HG03060 (cell line): ENCODE results near the gene AGXT2.

Source experiments
- ATAC-seq: cut with Tn5 transposase; IDR thresholded peaks from one replicate; pipeline ENCODE4 v1.9.1; 2021; ENCODE audit warnings: low read depth, moderate number of reproducible peaks; ENCODE audit not compliant: unreplicated experiment

The AGXT2 gene

DNA sequence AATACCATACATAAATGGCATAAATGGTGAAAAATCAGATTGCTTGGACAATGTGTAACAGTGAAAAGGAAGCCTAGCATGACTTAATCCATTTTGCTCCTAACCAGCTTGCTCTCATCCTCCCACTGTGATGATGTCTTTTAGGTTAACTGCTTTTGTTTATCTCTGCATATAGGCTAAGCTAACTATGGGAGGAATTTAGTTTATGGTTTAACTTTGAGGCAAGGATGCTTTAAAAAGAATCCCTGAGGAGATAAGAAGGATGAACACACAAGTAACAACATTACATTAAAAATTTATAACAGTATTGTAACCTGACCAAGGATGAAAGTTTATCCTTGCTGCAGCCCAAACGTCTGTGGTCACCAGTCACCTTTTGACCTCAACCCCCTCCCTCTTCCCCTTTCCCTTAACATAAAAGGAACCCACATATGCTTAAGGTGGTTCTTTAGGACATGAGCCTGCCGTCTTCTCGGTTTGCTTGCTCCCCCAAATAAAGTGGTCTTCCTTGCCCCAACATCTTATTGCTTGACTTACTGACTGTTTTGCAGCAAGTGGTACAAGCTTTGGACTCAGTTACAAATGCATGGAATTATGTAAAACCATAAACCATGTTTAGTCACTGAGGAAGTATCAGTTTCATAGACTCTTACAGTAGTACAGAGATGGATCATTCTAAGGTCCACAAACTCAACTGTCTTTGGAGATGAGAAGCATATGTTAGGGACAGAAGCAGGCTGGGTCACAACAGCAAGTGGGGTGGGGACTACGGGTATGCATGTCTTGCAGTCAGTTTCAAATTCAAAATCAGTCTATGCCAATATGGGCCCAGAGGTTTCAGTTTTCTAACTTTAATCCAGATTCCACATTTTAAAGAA, 31.3 kb downstream of the AGXT2 start:
- no peak for ATAC-seq

DNA sequence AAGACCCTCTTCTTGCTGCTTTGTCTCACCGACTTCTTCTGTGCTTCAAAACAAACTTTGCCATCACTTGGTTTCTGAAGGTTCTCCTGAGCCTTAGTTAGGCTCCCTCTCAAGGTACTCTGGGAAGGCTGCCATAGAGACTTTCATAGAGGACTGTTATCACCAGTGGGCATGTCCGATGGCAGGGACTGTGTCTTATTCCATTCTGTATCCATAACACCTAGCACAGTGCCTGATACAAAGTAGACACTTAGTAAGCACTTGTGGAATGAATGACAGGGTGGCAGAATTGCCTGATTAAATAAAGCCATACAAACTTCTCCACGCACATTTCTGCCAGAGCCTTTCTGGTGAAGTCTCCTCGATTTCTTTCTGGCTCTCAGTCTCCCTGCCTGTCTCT, 32.7 kb downstream of the AGXT2 start:
- no peak for ATAC-seq

DNA sequence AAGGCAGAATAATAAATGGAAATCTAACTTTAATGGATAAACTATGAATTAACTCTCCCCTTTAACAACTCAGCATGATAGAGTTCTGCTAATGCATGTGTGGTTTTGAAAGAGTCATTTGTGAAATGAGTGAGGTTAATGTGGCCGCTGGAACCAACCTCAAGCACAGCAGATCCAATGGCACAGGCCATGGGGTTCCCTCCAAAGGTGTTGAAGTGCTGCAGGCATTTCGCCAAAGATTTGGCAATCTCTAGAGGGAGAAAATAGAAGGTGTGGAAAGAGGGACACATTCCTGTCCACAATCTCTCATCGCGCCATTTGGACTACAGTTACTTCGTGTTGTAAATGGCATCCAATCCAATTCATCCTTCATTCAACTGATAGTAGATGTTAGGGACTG, 35.0 kb downstream of the AGXT2 start:
- ATAC-seq = no peak

DNA sequence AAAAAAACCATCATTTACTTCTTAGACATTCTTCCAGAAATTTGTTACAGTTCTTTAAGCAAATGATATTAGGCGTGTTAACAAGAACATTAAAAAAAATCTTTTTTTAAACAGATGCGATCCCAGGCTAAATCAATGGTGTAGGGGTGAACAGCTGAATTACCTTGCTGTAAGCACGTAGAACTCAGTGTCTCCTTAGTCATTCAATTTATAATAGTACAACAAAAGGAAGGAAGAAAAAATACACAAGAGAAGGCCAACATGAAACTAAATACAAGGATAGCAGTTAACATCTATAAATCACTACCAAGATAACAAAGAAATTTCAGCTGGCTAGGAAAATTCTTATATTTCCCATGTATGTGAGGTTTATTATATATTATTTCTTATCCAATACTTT, 35.4 kb downstream of the AGXT2 start:
- no peak for ATAC-seq

DNA sequence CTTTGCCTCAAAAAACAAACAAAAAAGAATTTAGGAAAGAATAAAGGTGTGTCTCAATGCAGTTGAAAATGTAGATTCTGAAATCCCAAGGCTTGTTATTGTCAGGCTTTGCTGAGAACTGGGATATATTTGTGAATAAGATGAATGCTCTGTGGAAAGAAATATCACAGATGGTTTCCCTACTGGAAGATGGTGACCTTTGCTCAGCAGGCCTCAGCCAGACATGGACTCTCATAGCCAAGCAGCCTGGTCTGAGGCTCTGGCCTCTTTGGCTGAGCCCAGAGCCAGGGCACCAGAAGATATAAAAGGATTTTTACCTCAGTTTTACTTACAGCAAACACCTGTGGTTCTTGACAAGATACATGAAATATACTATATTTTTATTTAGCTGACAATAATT, 37.1 kb downstream of the AGXT2 start:
- no peak for ATAC-seq

DNA sequence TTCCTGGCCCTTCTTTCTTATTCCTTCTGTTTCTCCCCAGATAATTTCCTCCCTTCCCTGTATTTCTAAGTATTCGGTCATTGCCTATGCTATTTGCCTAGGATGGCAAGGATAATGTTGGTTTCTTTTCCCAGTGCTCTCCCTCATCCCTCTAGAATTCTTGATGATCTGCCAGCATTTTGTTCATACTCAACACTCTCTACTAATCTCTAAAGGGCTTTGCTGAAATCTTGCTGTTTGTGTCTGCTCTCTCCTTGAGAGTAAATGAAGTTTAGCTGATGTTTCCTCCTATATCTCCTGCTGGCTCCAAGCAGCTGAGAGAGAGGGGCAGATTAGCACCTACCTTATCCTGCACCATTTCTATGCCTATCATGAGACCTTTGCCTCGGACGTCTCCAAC, 38.1 kb downstream of the AGXT2 start:
- ATAC-seq = no peak

DNA sequence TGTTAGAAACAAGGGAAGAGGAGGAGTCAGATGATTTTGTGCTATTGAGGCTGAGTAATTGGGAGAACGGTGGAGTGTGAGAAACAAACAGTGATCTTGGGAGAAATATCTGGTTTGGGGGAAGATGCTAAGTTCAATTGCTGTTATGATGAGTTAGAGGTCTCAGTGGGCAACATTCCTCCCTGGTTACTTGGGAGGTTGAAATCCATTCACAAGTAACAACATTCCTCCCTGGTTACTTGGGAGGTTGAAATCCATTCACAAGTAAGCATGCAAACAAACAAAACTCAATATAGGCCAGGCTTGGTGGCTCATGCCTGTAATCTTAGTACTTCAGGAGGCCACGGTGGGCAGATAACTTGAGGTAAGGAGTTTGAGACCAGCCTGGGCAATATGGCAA, 38.7 kb downstream of the AGXT2 start:
- no peak for ATAC-seq

DNA sequence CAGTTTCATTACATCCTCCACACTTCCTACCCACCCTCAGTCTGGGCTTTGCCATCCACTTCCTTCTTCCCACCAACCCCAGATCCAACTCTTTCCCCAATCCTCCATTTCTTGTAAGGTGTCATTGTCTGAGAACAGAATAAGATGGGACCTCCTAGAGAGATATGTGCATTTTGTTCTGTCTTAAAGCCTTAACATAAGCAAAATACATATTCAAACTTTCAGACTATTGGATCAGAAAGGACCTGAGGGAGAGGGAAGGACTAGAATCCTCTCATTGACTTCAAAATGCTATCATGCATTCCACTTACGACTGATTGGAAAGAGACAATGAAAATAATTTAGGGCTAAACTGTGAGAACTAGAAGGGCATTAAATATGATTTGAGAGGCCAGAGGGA, 43.0 kb downstream of the AGXT2 start:
- no peak for ATAC-seq

DNA sequence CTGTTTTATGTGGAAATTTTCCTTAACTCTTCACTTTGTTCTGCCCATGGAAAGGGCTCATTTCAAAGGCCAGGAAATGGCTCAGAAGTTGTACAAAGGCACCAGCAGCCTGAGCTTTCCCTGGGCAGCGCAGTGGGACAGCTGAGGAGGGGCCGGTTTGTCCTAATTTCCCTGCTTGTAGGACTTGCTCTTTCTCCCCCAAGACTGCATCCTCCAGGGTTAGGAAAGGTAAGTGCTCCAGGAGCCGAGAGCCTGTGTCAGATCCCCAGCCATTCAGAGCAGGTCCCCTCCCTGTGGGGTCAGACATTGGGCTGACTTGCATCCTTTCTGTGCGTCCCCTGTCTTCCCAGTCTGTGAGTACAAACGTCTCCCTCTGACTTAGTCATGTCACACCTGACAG, 43.5 kb downstream of the AGXT2 start:
- no peak for ATAC-seq

DNA sequence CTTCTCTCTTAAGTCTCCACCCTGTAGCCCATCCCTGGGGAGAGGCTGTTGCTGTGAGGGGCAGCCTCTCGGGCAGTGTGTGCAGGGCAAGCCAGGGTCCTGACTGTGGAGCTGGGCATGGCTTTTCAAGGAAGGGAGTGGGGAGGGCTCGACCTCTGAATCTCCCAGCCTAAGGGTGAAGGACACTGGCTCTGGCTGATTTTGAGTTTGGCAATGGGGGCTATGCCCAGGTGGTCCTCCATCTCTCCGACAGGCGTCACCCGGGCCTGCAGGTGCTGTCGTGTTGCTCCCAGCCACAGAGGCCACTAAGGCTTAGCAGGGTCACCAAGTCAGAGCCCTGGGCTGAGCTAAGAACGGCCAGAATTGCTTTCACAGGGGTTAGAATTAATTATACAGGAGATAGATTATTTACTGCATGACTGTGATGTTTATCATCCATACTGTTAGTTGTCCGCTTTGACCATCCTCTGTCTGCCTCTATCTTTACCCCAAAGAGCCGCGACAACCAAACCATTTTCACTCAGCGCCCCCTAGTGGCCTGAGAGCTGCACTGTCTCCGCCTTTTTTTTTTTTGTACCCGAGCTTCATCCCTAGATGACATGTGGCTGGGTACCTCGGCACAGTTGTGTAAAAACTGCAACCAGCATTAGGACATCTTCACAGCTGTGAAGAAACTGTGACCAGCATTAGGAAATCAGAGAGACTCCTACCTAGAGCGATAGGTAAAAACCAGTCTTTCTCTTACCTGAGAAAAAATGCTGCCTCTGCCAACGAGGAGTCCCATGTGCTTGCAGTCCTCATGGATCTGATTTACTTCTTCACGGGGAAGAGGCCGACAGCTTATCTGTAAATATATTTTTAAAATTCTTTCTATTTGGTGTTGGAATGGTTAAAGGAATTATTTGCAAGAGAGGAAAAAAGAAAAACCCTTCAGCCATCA, 44.5 kb downstream of the AGXT2 start:
- ATAC-seq = no peak

DNA sequence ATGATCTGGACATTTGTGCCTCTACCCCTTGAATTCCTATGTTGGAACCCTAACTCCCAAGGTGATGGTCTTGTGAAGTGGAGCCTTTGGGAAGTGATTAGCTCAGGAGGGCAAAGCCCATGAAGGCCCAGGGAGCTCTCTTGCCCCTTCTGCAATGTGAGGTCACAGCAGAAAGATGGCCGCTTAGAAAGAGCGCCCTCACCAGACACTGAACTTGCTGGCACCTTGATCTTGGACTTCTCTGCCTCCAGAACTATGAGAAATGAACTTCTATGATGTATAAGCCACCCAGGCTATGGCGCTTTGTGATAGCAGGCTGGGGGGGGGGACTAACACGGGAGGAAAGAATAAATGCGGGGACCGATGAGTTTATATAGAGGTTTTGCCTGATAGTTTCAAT, 45.3 kb downstream of the AGXT2 start:
- no peak for ATAC-seq

DNA sequence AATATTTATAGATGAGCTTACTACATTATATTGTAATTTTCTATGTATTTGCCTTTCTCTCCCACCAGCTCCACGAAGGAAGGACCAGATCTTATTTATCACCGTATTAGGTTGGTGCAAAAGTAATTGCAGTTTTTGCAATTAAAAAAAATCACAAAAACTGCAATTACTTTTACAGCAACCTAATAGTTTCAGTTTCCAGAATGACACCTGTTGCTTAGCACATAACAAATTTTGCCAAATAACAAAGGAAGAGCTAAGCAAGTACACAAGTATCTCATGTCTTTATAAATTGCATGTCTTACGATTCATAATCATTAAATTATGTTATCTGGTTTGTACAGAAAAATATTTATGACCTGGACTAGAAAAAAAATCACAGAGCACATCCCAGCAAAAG, 45.9 kb downstream of the AGXT2 start:
- no peak for ATAC-seq

DNA sequence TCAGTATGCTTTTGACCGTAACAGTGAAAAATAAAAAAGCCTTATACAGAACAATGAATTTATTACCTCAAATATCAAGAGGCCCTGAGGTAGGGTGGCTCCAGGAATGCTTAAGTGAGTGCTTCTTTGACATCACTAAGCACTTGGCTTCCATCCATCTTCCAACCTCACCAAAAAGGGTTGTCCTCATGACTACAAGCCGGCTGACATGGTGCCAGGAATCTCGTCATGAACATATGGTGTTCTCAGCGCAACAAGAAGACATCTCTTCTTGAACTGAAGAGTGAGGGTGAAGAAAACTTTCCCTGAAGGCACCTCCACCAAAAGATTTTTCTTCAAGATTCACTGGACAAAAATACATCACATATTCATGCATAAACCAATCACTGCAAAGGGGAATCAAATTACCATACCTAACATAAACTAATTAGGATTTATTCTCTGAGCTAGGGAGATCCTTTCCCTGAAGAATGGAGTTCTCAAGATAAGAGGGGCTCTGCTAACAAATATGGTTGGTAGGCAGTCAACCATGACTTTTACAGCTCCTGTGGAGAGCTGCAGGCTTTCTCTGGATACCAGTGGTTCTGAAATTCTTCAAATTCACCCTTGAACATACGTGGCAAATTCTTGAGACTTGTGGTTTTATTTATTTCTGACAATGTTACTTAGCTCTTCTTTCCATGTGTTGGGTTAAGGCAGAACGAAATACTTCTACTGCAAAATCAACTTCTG, 49.5 kb downstream of the AGXT2 start:
- no peak for ATAC-seq

DNA sequence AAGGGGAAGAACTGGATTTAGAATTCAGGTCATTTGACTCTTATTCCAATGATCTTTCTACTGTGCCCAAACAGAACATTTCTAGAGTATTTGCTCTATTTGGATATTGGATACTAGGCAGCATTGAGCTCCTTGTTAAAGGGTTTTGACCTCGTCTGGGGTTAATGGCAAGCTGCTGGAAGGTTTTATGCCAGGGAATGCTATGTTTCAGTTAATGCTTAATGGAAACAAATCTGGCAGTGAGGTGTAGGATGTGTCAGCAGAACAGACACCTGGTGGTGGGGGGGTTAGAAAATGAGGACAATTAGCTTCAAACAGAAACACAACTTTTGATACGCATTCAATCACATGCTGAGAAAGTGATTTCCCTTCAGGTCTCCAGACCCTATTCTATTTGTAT, 51.5 kb downstream of the AGXT2 start:
- ATAC-seq = no peak

DNA sequence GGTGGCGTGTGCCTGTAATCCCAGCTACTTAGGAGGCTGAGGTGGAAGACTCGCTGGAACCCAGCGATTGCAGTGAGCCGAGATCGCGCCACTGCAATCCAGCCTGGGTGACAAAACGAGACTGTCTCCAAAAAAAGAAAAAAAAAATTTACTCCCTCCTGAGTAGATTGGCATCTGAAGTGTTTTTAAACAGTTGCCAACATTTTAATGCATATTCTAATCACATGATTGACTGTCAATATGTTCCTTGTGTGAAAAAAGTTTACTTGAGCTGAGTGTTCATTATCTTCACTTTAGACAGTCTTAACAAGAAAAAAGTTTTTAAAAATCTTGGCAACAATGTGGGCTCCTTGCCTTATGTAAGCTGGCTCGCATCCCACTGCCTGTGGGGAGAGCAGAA, 53.8 kb downstream of the AGXT2 start:
- ATAC-seq = no peak

DNA sequence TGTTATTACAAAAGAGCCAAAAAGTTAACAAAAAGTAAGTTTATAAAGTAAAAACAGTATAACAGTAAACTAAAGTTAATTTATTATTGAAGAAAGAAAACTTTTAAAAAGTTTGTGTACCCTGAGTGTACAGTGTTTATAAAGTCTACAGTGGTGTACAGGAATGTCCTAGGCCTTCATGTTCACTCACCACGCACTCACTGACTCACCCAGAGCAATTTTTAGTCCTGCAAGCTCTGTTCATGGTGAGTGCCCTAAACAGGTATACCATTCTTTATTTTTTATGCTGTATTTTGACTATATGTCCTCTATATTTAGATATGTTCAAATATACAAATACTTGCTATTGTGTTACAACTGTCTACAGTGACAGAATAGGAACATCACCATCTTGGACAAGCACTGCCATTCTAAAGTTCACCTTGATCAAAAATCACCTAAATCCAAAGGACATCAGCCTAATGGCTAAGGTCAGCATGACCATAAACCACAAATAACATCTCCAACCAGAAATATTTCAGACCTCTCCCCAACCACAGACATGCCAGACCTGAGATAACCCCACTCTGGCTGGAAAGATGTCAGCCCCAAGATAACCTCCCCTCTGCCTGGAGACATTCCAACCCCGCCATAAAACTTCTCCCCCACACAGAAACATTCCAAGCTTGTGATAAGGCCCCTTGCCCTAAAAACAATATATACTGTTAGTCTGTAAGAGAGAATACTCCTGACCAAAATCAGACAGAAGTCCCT, 56.1 kb downstream of the AGXT2 start:
- ATAC-seq = no peak

DNA sequence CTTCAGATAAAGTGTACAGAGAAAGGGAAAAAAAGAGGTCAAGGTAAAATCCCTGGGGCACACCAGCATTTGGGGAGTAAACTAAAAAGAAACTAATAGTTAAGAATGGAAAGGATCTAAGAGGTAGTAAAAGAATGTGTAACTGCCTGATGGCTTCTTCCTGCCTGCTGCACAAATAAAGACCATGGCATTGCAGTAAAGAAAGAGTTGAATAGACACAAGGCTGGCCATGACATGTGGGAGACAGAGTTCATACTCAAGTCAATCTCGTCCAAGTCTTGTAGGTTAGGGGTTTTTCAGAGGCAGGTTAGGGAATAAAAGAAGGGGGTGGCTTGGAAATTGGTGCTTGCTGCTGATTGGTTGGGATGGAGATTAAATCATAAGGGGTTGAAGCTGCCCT, 60.8 kb downstream of the AGXT2 start:
- ATAC-seq = no peak

DNA sequence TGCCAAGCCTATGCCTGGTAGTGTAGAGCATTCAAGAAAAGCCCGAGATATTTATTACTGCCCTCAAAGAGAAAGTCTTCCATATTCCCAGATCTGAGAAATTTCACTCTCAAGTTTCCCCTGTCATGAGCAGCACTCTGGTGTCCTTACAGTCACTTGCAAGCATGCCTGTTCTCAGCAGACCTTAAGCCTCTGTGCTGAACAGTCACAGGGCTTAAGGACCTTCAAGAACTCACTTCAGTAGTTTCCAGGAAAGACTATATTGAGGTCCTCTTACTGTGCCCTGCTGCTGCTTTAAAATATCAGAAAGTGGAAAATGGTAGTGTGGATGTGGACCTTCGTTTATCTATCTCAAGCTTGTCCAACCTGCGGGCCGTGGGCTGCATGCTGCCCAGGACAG, 64.9 kb downstream of the AGXT2 start:
- no peak for ATAC-seq

DNA sequence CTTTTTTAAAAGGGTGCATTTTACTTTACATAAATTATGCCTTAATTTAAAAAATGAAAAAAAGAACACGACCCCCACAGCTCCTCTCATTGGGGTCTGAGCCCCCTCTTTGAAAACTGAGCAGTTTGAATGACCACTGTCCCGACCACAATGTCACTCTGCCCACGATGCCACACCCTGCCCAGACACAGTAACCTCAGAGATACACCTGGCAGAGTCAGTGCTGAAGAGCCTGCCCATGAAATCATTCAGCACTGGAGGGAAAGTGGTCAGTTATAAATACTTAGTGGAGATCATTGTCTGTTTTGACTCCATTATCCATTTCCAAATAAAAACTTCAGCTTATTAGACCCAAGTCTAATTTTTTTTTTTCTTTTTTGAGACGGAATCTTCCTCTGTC, 69.1 kb downstream of the AGXT2 start:
- peak; percentile 27 for ATAC-seq

DNA sequence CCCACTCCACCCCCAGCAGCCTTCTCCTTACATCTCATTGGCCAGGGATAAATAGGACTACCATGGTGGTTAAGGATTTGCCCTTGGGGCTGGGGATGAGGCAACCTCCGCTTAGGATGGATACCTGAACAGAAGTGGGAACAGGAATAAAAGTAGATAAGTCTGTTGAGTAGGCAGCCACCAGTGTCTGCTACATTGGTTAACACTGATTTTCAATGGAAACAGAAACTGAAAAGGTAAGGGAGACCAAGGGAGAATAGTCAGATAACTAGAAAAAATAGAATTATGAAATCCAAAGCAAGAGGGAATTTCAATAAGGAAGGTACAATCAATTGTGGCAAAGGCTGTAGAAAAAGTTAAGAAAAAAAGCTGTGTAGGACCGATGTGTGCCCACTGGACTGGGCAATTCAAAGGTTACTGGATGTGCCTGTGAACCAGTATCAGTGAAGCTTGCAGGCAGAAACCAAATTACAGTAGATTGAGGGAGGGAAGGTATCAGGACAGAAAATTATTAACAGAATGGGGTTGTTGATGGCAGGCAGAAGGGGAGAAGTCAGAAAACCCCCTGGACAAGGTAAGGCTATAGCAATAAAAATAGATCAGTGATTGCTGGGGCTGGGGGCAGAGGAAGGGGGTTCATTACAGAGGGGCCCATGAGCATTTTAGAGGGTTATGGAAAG, 69.7 kb downstream of the AGXT2 start:
- ATAC-seq = peak; percentile 72
